ENCODE results near the gene ST8SIA4.
"Not testable (repeated sequence)": the region's sequence is repeated elsewhere in the genome, so short reads cannot be mapped to it uniquely, and the experiment has no call there.

The ST8SIA4 gene

GRCh38 chr5:100827481-100827889 is 75.6 kb downstream of the ST8SIA4 start:
- no peak for DNase-seq

- no peak for DNase-seq
These were observed 76.9 kb downstream of the ST8SIA4 start for GRCh38 chr5:100826133-100826532.

- no peak for DNase-seq
These were observed 78.4 kb downstream of the ST8SIA4 start for GRCh38 chr5:100824635-100825034.

GRCh38 chr5:100823812-100824211 is 79.3 kb downstream of the ST8SIA4 start:
- no peak for DNase-seq

GRCh38 chr5:100821751-100822150 is 81.3 kb downstream of the ST8SIA4 start:
- DNase-seq, result no peak

- DNase-seq, result no peak
These were observed 84.7 kb downstream of the ST8SIA4 start for GRCh38 chr5:100818340-100818739.

GRCh38 chr5:100803397-100803796 is 99.7 kb downstream of the ST8SIA4 start:
- DNase-seq, result no peak

- DNase-seq, result no peak
These were observed 100.9 kb downstream of the ST8SIA4 start for GRCh38 chr5:100802208-100802607.

GRCh38 chr5:100800562-100800961 is 102.5 kb downstream of the ST8SIA4 start:
- no peak for DNase-seq

- no peak for DNase-seq
These were observed 103.9 kb downstream of the ST8SIA4 start for GRCh38 chr5:100799166-100799565.

GRCh38 chr5:100797861-100798260 is 105.2 kb downstream of the ST8SIA4 start:
- DNase-seq, result no peak

- DNase-seq, result no peak
These were observed 106.2 kb downstream of the ST8SIA4 start for GRCh38 chr5:100796851-100797250.

- DNase-seq, result no peak
These were observed 108.2 kb downstream of the ST8SIA4 start for GRCh38 chr5:100794844-100795243.

- DNase-seq, result no peak
These were observed 108.9 kb downstream of the ST8SIA4 start for GRCh38 chr5:100794218-100794617.

- DNase-seq, result no peak
These were observed 110.3 kb downstream of the ST8SIA4 start for GRCh38 chr5:100792781-100793180.

GRCh38 chr5:100791391-100791790 is 111.7 kb downstream of the ST8SIA4 start:
- DNase-seq, result no peak

- no peak for DNase-seq
These were observed 112.1 kb downstream of the ST8SIA4 start for GRCh38 chr5:100790951-100791350.

- no peak for DNase-seq
These were observed 112.9 kb downstream of the ST8SIA4 start for GRCh38 chr5:100790170-100790665.

GRCh38 chr5:100789694-100790093 is 113.4 kb downstream of the ST8SIA4 start:
- DNase-seq, result no peak

GRCh38 chr5:100788417-100788816 is 114.7 kb downstream of the ST8SIA4 start:
- no peak for DNase-seq

GRCh38 chr5:100787648-100788047 is 115.4 kb downstream of the ST8SIA4 start:
- DNase-seq, result no peak

- DNase-seq, result not testable (repeated sequence)
These were observed 117.5 kb downstream of the ST8SIA4 start for GRCh38 chr5:100785536-100785935.

GRCh38 chr5:100780376-100780870 is 122.7 kb downstream of the ST8SIA4 start:
- no peak for DNase-seq

GRCh38 chr5:100779669-100780375 is 123.3 kb downstream of the ST8SIA4 start:
- no peak for DNase-seq
